GM12878 (cell line): ENCODE results near the gene UBAC2. TPM values are rescaled to one million over a fixed set of nuclear protein-coding genes. Genes with fewer than 3 reads are reported as not detected.
A peak's percentile ranks its signal among the peaks of the same experiment; 100 is the strongest.

Experiments
- ATAC-seq: fragments of 200-7000 bp; cut with Tn5 transposase; 3 replicates; pipeline ENCODE4 v1.9.1; 2020; ENCODE audit warnings: mild to moderate bottlenecking, moderate library complexity
- BruUV-seq: library from RNA; stranded (reverse); fragments of 400-500 nt; replicated peaks from 2 replicates; lab custom pipeline; 2021; lab: Mats Ljungman, UMichigan
- CTCF ChIA-PET: fragments of 300-600 bp; sonication (Branson Sonifier 250); formaldehyde crosslinking; extraction: SDS; loops from one replicate; lab custom pipeline; 2021; ENCODE audit warnings: inconsistent platforms; lab: Yijun Ruan, JAX
- POLR2A ChIA-PET: fragments of 350-600 bp; formaldehyde crosslinking; extraction: SDS; loops from one replicate; lab custom pipeline; 2021; ENCODE audit warnings: inconsistent platforms; lab: Charles Lee
- RAD21 ChIA-PET: fragments of 300-600 bp; sonication (Branson Sonifier 250); formaldehyde crosslinking; loops from one replicate; lab custom pipeline; 2023; ENCODE audit warnings: antibody characterized with exemption; ENCODE audit not compliant: unreplicated experiment; lab: Charles Lee
- SMC1A ChIA-PET: fragments of 300-600 bp; sonication (Branson Sonifier 250); formaldehyde crosslinking; loops from one replicate; lab custom pipeline; 2023; ENCODE audit not compliant: unreplicated experiment, uncharacterized antibody; lab: Charles Lee
- DNase-seq: peaks from one replicate; pipeline ENCODE4 v3.0.0-alpha.2; 2011; ENCODE audit warnings: low read depth, low spot score
- FAIRE-seq: peaks from 3 replicates; lab custom pipeline; 2011; peaks lifted over from hg19 to GRCh38; lab: Jason Lieb, UNC
- H2AFZ ChIP-seq: 2 replicates; pipeline ENCODE4 v1.6.0; 2011; ENCODE audit warnings: low read depth, low read length, control low read depth; ENCODE audit not compliant: control insufficient read depth
- H3K27ac ChIP-seq: 2 replicates; pipeline ENCODE4 v1.5.1; 2011; ENCODE audit warnings: control low read depth; ENCODE audit not compliant: control insufficient read depth, insufficient read depth
- H3K27me3 ChIP-seq, 2 experiments: replicated peaks in 1 of 2; 2 replicates each; pipeline versions ENCODE4 v1.6.0 to v1.6.1; 2011; ENCODE audit warnings: low read length in 1 of 2; ENCODE audit not compliant: control insufficient read depth in 2 of 2, insufficient read depth in 2 of 2
- H3K36me3 ChIP-seq, 2 experiments: 2 replicates each; pipeline ENCODE4 v1.5.1; 2011; ENCODE audit warnings: low read length in 1 of 2; ENCODE audit not compliant: control insufficient read depth in 2 of 2, insufficient read depth in 2 of 2
- H3K4me1 ChIP-seq: 2 replicates; pipeline ENCODE4 v1.6.1; 2011; ENCODE audit warnings: mild to moderate bottlenecking, low read length, moderate library complexity, mixed read lengths; ENCODE audit not compliant: control insufficient read depth, insufficient read depth
- H3K4me2 ChIP-seq: 2 replicates; pipeline ENCODE4 v1.6.0; 2011; ENCODE audit warnings: control low read depth; ENCODE audit not compliant: control insufficient read depth, insufficient read depth
- H3K4me3 ChIP-seq: fragments of 200-600 bp; sonication (generic); 2 replicates; pipeline ENCODE4 v1.5.1; 2016
- H3K79me2 ChIP-seq: 2 replicates; pipeline ENCODE4 v1.6.0; 2011; ENCODE audit warnings: low read length; ENCODE audit not compliant: control insufficient read depth, insufficient read depth
- H3K9ac ChIP-seq: 2 replicates; pipeline ENCODE4 v1.8.0; 2011; ENCODE audit warnings: low read length, control low read depth, mixed read lengths; ENCODE audit not compliant: control insufficient read depth, insufficient read depth
- H3K9me3 ChIP-seq: replicated peaks from 3 replicates; pipeline ENCODE4 v1.5.1; 2011; ENCODE audit warnings: mild to moderate bottlenecking, low read length; ENCODE audit not compliant: control insufficient read depth, insufficient read depth
- H4K20me1 ChIP-seq: 2 replicates; pipeline ENCODE4 v1.6.0; 2011; ENCODE audit not compliant: control insufficient read depth, insufficient read depth
- BHLHE40 ChIP-seq, 2 experiments: fragments of 450-650 bp in 1 of 2; IDR thresholded peaks; 2 replicates each; pipeline ENCODE4 v1.6.1; 2011 to 2017; ENCODE audit warnings: low read depth in 2 of 2, borderline replicate concordance in 1 of 2, improper control_type of control experiment in 1 of 2, low read length in 1 of 2, mild to moderate bottlenecking in 1 of 2
- CBFB ChIP-seq: IDR thresholded peaks from 2 replicates; pipeline ENCODE4 v1.6.1; 2016; ENCODE audit warnings: antibody characterized with exemption, low read depth
- CREM ChIP-seq: IDR thresholded peaks from 2 replicates; pipeline ENCODE4 v1.6.1; 2014; ENCODE audit warnings: antibody characterized with exemption, low read depth
- EGR1 ChIP-seq, 2 experiments: IDR thresholded peaks; 1 replicate in 1 of 2; 2 replicates in 1 of 2; pipeline ENCODE4 v1.6.1; 2011 to 2012; ENCODE audit warnings: low read depth in 2 of 2, low read length in 2 of 2, borderline replicate concordance in 1 of 2, mild to moderate bottlenecking in 1 of 2, moderate library complexity in 1 of 2
- IKZF2 ChIP-seq, 2 experiments: fragments of 450-650 bp; IDR thresholded peaks; 2 replicates each; pipeline ENCODE4 v1.6.1; 2017; ENCODE audit warnings: mild to moderate bottlenecking in 2 of 2, moderate library complexity in 2 of 2
- MEF2A ChIP-seq: IDR thresholded peaks from 2 replicates; pipeline ENCODE4 v1.6.1; 2011; ENCODE audit warnings: low read depth, mild to moderate bottlenecking, low read length, moderate library complexity; ENCODE audit not compliant: insufficient read depth
- MEF2B ChIP-seq: fragments of 450-650 bp; IDR thresholded peaks from 2 replicates; pipeline ENCODE4 v1.6.1; 2018; ENCODE audit warnings: mild to moderate bottlenecking, moderate library complexity; ENCODE audit not compliant: partially characterized antibody, poor library complexity, severe bottlenecking
- POLR2AphosphoS2 ChIP-seq: IDR thresholded peaks from 2 replicates; pipeline ENCODE4 v1.6.1; 2011; ENCODE audit warnings: low read depth, mild to moderate bottlenecking, low read length, improper control_type of control experiment, moderate library complexity
- RBBP5 ChIP-seq: fragments of 200-600 bp; sonication (generic); conservative IDR thresholded peaks from 2 replicates; pipeline ENCODE4 v1.6.1; 2016
- SMARCA5 ChIP-seq: fragments of 450-650 bp; IDR thresholded peaks from 2 replicates; pipeline ENCODE4 v1.6.1; 2017; ENCODE audit warnings: mild to moderate bottlenecking
- TARDBP ChIP-seq: IDR thresholded peaks from 2 replicates; pipeline ENCODE4 v1.6.1; 2016; ENCODE audit warnings: borderline replicate concordance
- ZBED1 ChIP-seq: IDR thresholded peaks from 2 replicates; pipeline ENCODE4 v1.6.1; 2016; ENCODE audit warnings: borderline replicate concordance
- WGBS: methylation state at CpG from one replicate; pipeline ENCODE4 v1.1.6; 2016; ENCODE audit warnings: low lambda C conversion rate; ENCODE audit not compliant: insufficient replicate concordance, insufficient coverage; ENCODE audit errors: missing lambda C conversion rate; 5-methylcytosine and 5-hydroxymethylcytosine counted together
- in situ Hi-C: fragments of 300-500 bp; cut with MboI; formaldehyde crosslinking; loops from 9 replicates; pipeline ENCODE4 v1.14.3; 2018; ENCODE audit warnings: mixed read lengths
- intact Hi-C: fragments of 100-400 bp; cut with micrococcal nuclease; formaldehyde crosslinking; loops from one replicate; pipeline ENCODE4 v1.14.2; 2022; ENCODE audit not compliant: unreplicated experiment
- polyA plus RNA-seq, 11 experiments: library from polyadenylated mRNA; depleted of rRNA in 4 of 11; unstranded in 6 of 11; stranded (reverse) in 5 of 11; fragments of >200 nt; fragmentation: Nextera tagmentation in 4 of 11; fragmentation: Illumina TruSeq in 1 of 11; extraction: Ambion mirVana in 4 of 11; extraction: Trizol in 1 of 11; gene quantifications; 1 replicate in 1 of 11; 2 replicates in 10 of 11; pipeline versions ENCODE4 v1.2.1 to v1.2.3, GENCODE V29; 2011 to 2016; ENCODE audit warnings: inconsistent platforms in 2 of 11, missing spikeins in 2 of 11, low read depth in 1 of 11
- total RNA-seq, 4 experiments: library from RNA; depleted of rRNA in 3 of 4; stranded (reverse); fragments of >200 nt in 3 of 4; fragmentation: Illumina TruSeq in 1 of 4; extraction: Trizol in 1 of 4; gene quantifications; 2 replicates each; pipeline versions ENCODE4 v1.2.1 to v1.2.3, GENCODE V29; 2013 to 2021
- TF ChIP-seq, protein P1 (sequence below): IDR thresholded peaks from 2 replicates; pipeline ENCODE4 v1.6.1; 2012; ENCODE audit warnings: low read depth, low read length, improper control_type of control experiment
- TF ChIP-seq, protein P2 (sequence below): fragments of 450-650 bp; IDR thresholded peaks from 2 replicates; pipeline ENCODE4 v1.6.1; 2016; ENCODE audit warnings: mild to moderate bottlenecking, moderate library complexity, borderline replicate concordance
- TF ChIP-seq, protein P3 (sequence below): fragments of 450-650 bp; IDR thresholded peaks from 2 replicates; pipeline ENCODE4 v1.6.1; 2017; ENCODE audit warnings: mild to moderate bottlenecking, moderate library complexity

The UBAC2 gene
- total and polyA plus RNA-seq, 10 of the 15 experiments (the other 5 are each of a cell fraction or from before 2014, with no cell fraction given) = 3.0 to 54.6 (median 17.4) TPM

DNA sequence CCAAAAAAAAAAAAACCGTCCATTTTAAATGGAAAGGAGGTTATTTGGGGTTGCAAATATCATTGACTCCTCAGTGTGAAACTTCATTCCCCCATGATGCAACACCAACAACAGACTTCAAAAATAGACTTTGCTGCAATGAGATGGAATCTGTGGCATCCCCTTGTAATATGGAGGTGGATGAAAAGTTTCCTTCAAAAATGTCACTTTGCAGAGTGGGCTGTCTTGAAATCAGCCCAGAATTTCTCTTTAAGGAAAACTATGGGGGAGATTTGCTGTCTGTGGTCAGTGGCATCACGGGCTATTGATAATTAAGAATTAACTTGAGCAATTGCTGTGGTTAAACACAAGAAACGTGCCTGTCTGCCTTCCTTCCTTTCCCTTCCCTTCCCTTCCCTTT is 56.1 kb downstream of the UBAC2 start:
- no peak overlapping the region for H2AFZ ChIP-seq
- H3K27me3 ChIP-seq = no peaks in the 10 kb centered on the region
- no peaks in the 10 kb centered on the region for H3K9me3 ChIP-seq
- 96% methylated on average over 3 of the region's 3 CpGs for WGBS
- ChIA-PET POLR2A (interaction anchor here (0.6 to 1.9 kb wide), 2 partner anchors 25 to 29 kb away, joined by 3 to 6 read pairs; no protein-coding TSS in a partner anchor), RAD21 (interaction anchor here (0.5 to 4.3 kb wide), 21 partner anchors 8 to 489 kb away, joined by 3 to 37 read pairs (median 5); no protein-coding TSS in a partner anchor), CTCF (interaction anchor here (0.7 to 5.1 kb wide), 10 partner anchors 8 to 180 kb away, joined by 3 to 68 read pairs (median 4); partner anchors contain the start of gene UBAC2), SMC1A (interaction anchor here (0.8 to 4.7 kb wide), 18 partner anchors 9 to 125 kb away, joined by 3 to 58 read pairs (median 5); partner anchors contain the start of gene UBAC2)
- no peaks in the 10 kb centered on the region for H4K20me1 ChIP-seq
- ATAC-seq (peak; percentile 13; the same call in 1 of the 3 replicates), FAIRE-seq (no peak), DNase-seq (no peak)
- H3K4me2 ChIP-seq = peak overlapping the region; percentile 49
- H3K4me1 ChIP-seq = peaks cover 21% of the 10 kb centered on the region
- intact Hi-C loops = no loop called here
- peaks cover 5 to 8% of the 10 kb centered on the region in 2 experiments; a peak in 3 of 4 replicates for H3K36me3 ChIP-seq
- 0 out of 2 replicates have a peak overlapping the region, but pooled peaks have one; percentile 40 for H3K4me3 ChIP-seq
- in situ Hi-C loops = no loop called here
- peaks cover 2% of the 10 kb centered on the region for H3K79me2 ChIP-seq
- no peak overlapping the region for H3K27ac ChIP-seq
- BruUV-seq = no TSS peak
- H3K9ac ChIP-seq = no peak overlapping the region
- TF ChIP-seq BHLHE40 (IDR thresholded peaks at IDR 0.05; ENCODE audit: borderline replicate concordance in 1 of 2, low read depth in 2 of 2, low read length in 1 of 2) (peak in 1 of 2 experiments; percentile 66; a peak in 1 of 4 replicates), EGR1 (IDR thresholded peaks at IDR 0.05; ENCODE audit: borderline replicate concordance in 1 of 2, low read depth in 2 of 2, low read length in 2 of 2) (no peak), RBBP5 (no peak), POLR2AphosphoS2 (no peak), IKZF2 (IDR thresholded peaks at IDR 0.05) (peak in 1 of 2 experiments; percentile 27; a peak in 1 of 4 replicates), CREM (no peak), ZBED1 (no peak), TARDBP (no peak), MEF2B (peak; percentile 13), MEF2A (no peak), CBFB (no peak), SMARCA5 (no peak)
- TF ChIP-seq, protein P1, sequence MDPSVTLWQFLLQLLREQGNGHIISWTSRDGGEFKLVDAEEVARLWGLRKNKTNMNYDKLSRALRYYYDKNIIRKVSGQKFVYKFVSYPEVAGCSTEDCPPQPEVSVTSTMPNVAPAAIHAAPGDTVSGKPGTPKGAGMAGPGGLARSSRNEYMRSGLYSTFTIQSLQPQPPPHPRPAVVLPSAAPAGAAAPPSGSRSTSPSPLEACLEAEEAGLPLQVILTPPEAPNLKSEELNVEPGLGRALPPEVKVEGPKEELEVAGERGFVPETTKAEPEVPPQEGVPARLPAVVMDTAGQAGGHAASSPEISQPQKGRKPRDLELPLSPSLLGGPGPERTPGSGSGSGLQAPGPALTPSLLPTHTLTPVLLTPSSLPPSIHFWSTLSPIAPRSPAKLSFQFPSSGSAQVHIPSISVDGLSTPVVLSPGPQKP = no peak
- TF ChIP-seq, protein P2, sequence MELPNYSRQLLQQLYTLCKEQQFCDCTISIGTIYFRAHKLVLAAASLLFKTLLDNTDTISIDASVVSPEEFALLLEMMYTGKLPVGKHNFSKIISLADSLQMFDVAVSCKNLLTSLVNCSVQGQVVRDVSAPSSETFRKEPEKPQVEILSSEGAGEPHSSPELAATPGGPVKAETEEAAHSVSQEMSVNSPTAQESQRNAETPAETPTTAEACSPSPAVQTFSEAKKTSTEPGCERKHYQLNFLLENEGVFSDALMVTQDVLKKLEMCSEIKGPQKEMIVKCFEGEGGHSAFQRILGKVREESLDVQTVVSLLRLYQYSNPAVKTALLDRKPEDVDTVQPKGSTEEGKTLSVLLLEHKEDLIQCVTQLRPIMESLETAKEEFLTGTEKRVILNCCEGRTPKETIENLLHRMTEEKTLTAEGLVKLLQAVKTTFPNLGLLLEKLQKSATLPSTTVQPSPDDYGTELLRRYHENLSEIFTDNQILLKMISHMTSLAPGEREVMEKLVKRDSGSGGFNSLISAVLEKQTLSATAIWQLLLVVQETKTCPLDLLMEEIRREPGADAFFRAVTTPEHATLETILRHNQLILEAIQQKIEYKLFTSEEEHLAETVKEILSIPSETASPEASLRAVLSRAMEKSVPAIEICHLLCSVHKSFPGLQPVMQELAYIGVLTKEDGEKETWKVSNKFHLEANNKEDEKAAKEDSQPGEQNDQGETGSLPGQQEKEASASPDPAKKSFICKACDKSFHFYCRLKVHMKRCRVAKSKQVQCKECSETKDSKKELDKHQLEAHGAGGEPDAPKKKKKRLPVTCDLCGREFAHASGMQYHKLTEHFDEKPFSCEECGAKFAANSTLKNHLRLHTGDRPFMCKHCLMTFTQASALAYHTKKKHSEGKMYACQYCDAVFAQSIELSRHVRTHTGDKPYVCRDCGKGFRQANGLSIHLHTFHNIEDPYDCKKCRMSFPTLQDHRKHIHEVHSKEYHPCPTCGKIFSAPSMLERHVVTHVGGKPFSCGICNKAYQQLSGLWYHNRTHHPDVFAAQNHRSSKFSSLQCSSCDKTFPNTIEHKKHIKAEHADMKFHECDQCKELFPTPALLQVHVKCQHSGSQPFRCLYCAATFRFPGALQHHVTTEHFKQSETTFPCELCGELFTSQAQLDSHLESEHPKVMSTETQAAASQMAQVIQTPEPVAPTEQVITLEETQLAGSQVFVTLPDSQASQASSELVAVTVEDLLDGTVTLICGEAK = no peak
- TF ChIP-seq, protein P3, sequence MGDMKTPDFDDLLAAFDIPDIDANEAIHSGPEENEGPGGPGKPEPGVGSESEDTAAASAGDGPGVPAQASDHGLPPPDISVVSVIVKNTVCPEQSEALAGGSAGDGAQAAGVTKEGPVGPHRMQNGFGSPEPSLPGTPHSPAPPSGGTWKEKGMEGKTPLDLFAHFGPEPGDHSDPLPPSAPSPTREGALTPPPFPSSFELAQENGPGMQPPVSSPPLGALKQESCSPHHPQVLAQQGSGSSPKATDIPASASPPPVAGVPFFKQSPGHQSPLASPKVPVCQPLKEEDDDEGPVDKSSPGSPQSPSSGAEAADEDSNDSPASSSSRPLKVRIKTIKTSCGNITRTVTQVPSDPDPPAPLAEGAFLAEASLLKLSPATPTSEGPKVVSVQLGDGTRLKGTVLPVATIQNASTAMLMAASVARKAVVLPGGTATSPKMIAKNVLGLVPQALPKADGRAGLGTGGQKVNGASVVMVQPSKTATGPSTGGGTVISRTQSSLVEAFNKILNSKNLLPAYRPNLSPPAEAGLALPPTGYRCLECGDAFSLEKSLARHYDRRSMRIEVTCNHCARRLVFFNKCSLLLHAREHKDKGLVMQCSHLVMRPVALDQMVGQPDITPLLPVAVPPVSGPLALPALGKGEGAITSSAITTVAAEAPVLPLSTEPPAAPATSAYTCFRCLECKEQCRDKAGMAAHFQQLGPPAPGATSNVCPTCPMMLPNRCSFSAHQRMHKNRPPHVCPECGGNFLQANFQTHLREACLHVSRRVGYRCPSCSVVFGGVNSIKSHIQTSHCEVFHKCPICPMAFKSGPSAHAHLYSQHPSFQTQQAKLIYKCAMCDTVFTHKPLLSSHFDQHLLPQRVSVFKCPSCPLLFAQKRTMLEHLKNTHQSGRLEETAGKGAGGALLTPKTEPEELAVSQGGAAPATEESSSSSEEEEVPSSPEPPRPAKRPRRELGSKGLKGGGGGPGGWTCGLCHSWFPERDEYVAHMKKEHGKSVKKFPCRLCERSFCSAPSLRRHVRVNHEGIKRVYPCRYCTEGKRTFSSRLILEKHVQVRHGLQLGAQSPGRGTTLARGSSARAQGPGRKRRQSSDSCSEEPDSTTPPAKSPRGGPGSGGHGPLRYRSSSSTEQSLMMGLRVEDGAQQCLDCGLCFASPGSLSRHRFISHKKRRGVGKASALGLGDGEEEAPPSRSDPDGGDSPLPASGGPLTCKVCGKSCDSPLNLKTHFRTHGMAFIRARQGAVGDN = no peak
